ENCODE data around the gene ATP5IF1. TPM values are rescaled to one million over a fixed set of nuclear protein-coding genes. Genes with fewer than 3 reads are reported as not detected.

The ATP5IF1 gene
- polyA plus RNA-seq, 1 donor: 72.6 TPM

DNA sequence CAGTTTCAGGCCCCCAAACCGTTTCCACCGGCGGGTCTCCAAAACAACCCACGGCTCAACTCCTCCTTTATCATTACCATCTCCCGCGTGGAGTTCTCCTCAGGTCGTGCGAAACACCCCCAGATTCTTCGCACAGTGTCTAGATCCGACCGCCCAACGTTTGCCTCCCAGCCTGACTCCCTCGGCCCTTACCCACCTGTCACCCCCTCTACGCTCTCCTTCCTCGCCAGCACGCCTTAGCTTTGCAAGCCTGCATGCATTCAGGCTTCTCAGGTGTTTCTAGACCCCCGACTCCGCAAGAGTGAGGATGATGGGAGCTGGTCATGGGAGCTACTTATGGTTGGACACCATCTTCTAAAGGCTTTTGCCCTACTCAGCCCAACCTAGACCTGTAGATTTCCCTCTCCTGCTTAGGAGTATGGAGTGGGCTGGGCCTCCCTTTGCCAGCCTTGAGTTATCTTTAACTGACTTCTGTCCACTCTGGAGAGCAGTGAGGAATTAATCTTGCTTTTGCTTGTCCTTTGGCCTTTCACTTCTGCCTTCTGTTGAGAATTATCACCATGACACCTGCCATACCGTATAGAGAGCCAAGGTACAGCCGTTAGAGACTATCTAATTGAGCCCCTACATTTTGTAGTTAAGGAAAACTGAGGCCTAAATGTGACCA lies 865 bp downstream of the ATP5IF1 start:
- DNase-seq (ENCODE audit: low read depth): no peak

DNA sequence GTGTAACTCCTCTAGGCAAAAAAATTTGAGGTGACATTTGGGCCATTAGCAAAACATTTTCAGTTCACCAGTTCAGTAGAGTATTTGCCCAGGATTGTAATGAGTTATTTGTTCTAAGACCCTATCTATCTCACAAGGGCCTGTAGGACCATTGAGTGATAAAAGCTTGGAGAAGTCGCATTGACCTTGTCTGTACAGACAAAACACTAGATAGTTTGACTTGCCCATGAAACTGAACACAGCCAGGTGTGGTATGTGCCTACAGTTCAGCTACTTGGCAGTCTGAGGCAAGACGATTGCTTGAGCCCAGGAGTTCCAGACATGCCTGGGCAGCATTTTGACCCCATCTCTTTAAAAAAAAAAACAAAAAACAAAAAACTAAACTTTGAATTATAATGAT lies 3.1 kb downstream of the ATP5IF1 start:
- DNase-seq (ENCODE audit: low read depth): no peak

DNA sequence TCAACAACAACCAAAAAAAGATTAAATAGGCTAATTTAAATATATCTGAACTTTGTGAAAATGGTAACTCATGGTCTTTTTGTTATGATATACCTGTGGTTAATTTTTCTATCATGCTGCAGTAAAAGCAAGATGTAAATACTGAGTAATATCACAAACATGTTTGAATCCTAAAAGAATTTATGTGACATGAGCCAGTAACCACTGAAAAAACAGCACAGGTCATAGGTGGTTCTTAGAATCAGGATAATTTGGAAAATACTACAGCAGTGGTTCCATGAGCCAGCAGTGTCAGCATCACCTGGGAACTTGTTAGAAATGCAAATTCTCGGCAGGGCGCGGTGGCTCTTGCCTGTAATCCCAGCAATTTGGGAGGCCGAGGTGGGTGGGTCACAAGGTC lies 4.1 kb downstream of the ATP5IF1 start:
- DNase-seq (ENCODE audit: low read depth): no peak

DNA sequence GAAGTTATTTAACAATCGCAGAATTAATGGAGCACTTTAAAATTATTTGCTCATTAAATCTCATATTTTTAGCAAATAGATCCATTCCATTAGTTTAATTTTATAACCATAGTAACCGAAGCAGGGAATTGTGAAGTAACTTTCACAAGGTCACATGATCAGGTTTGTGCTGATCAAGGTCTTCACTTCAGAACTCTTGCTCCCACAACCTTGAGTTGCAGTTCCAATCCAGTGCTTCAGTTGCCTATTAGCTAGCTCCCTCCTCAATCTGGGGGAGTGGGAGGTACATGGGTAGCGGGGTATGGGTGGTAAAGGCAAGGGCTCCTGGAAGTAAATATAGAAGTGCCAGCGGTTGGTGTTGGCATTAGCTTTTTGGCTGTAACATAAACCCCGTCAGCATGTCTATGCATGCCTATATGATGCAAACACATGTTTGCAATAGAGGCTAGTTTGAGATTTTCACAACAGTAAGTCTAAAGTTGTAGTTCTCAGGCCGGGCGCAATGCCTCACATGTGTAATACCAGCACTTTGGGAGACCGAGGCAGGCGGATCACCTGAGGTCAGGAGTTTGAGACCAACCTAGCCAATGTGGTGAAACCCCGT lies 5.8 kb downstream of the ATP5IF1 start:
- no peak for DNase-seq (ENCODE audit: low read depth)

DNA sequence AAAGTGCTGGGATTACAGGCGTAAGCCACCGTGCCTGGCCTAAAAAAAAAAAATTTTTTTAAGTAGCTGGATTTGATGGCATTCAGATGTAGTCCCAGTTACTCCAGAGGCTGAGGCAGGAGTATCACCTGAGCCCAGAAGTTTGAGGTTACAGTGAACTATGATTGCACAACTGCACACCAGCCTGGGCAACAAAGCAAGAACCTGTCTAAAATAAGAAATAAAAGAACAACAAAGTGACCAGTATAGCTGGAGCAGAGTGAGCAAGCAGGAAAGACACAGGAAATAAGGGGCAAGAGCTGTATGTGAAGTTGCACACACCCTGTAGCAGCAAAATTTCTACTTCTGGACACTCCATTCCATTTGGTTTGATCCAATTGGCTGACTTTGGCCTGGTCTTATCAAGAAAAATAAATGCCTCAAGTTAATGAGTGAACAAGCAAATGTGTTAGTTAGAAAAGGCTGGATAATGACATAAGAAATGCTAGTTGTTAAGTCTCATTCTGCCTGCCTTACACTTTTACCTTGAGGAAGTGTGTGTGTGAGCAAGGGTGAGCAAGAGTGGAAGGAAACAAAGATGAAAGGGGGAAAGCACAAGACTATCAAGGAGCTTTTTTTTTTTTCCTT lies 7.9 kb downstream of the ATP5IF1 start:
- no peak for DNase-seq (ENCODE audit: low read depth)

DNA sequence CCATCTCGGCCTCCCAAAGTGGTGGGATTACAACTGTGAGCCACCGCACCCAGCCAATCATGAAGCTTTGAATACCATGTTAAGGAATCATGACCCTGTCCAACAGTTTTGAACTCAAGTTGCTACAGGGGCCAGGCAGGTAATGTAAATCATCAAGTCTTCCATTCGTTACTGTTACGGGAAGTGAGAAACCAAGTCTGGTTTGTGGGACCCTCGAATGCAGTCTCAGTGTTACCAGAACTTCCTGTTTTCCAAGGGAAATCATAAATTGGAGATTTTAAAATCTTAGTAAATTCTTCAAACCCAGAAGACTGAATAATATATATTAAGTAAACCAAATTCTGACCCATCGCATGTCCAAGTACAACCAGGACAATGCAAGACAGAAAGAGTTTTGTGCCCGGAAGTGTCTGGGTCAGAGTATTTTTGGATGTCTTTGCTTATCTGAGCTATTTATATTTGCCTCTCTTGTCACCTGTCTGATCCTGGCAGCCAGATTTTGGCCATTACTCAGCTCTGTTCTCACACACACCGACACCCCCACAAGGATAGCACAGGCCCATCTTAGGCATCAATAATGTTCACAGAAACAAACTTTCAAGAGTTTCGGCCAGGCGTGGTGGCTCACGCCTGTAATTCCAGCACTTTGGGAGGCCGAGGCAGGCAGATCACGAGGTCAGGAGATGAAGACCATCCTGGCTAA lies 8.8 kb downstream of the ATP5IF1 start:
- DNase-seq (ENCODE audit: low read depth): no peak

DNA sequence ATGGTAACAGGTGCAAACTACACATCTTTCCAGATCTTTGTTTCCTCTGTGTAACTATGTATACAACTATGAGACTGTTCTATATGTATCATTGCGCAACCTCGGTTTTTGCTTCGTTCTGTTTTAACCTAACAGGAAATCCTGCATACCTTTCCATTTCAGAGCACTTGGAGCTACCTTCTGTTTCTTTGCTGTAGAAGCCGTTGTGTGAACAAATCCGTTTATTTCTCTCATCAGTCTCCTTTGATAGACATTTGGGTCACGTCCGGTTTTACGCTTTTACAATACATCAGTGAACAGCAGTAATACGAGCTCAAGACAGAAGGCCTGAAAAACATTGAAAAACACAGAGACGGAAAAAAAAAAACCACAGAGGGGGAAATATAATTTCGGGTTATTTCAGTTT lies 10.5 kb downstream of the ATP5IF1 start:
- DNase-seq (ENCODE audit: low read depth): no peak

DNA sequence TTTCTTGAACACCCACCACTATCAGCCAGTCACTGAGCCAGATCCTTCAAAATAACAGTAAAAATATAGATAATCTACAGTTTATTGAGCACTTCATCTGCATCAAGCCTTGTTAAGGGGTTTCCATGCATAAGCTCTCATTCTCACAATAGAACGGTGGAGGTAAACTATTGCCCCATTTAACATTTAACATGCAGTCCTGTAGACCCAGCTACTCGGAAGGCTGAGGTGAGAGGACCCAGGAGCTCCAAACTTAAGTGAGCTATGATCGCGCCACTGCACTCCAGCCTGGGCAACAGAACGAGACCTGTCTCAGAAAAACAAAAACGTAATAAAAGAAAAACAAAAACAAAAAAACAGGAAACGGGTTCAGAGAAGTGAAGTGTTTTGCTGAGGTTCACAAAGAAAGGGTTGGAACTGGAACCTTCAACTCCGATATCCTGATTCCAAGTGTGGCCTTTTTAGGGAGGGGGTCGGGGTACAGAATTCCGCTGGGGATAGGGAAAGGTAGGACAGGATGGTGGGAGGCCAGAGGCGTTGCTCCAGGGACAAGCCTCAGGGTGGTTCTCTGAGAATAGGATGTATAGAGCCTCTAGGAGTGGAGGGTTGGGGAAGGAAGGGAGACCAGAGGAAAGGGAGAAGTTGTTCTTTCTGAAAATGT lies 11.8 kb downstream of the ATP5IF1 start:
- DNase-seq (ENCODE audit: low read depth): no peak

DNA sequence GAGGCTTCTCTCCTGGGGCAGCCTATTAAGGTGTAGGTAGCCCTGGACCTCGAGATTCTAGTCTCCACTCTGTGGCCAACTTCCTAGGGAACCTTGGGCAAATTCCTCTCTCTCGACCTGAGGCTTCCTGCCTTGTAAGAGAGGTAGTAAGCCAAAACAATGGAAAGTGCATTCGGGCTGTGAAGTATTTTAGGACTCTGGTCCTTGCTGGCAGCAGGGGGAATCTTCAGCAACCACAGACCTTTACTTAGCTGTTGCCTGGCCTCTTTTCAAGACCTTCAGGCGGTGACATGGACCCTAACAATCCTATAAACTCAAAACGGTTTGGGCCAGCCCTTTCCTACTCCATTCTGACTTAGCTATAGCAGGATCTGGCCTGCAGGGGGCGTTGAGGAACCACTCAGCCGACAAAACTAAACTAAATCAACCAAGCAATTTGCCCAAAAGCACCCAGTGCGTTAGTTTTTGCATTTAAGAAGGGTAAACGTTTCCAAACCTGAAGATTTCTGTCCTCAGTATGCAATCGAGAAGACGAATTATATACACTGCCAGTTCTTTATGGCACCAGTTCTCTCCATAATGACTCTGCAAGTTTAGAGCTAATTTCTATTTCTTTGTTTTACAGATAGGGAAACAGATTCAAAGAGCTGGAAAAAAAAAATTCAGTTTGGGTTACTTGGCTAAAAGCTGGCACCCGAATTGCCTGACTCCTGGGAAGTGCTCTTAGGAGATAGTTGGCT lies 12.5 kb downstream of the ATP5IF1 start:
- no peak for DNase-seq (ENCODE audit: low read depth)

DNA sequence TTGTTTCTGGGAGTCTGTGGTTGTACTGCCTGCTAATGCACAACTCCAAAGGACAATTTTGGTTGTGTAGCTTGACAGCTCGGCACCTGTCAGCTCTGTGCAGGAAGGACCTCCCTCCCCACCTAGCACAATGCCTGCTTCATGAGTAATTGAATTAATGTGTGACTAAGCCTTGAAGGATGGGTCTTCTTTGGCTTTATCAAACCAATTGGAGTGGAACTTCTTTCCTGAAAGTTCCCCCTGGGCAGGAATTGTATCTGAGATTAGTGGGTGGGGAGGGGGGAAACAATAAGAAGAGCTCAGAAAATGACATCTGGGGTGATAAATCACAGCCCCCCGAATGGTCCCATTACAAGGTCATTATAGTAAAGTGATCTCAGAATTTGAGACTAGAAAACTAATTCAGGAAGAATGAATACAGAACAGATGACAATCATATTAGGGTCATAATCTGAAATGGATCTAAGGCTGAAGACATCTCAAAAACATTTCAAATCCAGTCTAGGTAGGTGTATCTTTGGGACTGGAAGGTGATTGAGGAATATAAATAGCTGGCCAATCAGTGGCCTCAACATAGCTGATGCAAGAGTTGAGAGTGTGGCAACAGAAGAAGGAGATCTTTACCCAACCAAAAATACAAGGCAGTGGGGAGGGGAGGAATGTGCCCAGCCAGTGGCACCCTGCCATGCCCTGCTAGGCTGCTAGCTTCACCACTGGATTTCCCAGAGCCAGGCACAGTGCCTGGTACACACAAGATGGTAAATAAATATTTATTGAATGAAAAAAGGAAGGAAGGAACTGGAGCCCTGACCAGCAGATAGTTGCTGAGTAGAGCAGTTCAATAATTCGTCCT lies 13.3 kb downstream of the ATP5IF1 start:
- DNase-seq (ENCODE audit: low read depth): no peak

DNA sequence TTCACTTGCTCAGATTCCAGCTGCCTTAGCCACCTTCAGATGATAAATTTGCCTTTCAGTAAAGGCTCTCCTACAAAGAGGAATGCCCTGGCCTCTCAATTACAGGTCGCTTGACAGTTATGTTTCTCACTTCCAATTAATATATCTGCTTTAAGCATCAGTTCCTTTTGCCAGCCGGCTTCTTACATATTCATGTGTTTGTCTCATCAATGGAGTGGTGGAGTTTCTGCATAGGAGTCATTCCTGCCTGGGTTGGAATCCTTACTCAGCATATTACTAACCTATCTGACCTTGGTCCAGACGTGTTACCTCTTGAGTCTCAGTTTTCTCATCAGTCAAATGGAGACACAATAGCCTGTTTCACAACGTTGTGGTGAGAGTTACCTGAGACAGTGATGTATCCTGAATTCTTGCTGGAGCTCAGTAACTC lies 14.0 kb downstream of the ATP5IF1 start:
- no peak for DNase-seq (ENCODE audit: low read depth)

DNA sequence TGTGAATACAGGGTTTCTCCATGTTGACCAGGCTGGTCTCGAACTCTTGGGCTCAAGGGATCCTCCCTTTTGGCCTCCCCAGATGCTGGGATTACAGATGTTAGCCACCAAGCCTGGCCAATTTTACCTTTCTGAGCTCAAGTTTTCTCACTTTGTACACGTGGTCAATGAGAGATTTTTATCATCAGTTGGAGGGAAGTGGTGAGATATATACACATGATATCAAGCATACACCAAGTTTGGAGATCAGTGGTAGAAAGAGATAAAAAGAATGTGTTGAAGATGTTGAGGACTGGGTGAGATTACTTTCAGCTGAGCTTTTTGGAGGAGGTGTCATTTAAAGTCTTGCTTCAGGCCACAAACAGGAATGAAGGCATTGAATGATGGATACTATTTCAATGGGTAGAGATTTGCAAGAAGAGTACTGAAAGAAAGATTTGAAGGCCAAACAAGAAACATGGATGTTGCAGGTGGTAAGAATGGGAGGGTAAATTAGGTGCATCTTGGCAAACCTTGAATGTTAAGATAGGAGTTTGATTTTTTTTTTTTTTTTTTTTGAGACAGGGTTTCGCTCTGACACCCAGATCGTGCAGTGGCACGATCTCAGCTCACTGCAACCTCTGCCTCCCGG lies 20.4 kb downstream of the ATP5IF1 start:
- no peak for DNase-seq (ENCODE audit: low read depth)

DNA sequence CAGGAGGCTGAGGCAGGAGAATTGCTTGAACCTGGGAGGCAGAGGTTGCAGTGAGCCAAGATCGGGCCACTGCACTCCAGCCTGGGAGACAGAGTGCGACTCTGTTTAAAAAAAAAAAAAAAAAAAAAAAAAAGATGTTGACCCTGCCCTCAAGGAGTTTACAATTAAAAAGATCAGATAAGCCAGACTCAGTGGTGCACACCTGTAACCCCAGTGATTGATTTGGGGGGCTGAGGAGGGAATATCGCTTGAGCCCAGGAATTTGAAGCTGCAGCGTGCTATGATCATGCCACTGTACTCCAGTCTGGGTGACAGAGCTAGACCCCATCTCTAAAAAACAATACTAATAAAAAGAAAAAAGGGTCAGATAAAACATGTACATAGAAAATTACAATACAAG lies 21.8 kb downstream of the ATP5IF1 start:
- DNase-seq (ENCODE audit: low read depth): no peak

DNA sequence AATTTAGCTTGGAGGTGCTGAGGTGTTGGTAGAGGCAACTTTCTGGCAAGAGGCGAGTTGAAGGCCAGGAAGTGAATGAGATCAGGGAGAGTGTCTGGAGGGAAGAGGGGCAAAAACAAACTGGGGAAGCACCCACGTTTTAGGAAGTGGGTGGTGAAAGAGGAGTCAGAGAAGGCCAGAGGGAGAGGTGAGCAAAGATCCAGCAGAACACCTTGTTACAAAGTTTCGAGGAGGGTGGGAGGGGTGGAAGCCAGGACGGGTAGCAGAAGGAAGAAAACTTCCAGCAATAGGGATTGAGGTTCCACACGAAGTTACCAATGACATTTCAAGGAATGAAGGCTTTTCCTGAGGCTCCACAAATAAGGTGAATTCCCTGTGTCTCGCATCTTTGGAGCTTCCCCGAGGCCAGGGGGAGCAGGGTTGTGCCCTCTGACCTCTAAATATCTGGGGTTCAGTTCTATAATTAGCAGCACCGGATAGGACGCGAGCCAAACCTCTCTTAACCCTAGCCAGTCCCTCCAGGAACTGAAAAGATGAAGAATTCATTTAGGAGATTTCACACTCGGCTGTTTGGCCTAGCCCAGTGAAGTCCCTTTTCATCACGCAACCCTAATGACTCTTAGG lies 22.8 kb downstream of the ATP5IF1 start:
- DNase-seq (ENCODE audit: low read depth): no peak

DNA sequence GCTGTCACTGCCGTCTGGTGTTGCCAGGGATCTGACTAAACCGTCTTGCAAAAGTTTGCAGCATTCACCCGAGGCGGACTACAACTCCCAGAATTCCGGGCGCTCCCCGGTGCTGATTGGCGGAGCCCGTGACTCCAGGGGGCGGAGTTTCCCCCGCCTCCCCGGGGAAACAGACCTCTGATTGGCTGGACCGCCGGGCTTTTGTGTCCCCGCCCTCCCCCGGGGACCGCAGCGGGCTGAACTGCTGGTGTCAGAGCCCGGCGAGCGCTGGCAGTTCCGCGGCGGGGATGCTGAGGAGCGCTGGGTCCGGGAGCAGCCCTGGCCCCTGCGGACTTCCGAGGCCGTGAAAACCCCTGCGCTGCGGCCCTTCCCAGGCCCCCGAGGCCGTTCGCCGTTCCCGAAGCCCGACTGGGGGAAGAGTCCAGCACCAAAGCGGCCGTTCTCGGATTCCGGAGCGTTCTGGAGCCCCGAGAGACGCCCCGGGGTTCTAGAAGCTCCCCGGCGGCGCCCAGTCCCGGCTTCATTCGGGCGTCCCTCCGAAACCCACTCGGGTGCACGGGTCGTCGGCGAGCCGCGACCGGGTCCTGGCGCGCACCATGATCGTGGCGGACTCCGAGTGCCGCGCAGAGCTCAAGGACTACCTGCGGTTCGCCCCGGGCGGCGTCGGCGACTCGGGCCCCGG lies 23.5 kb downstream of the ATP5IF1 start, which contains the start of gene SESN2:
Gene SESN2, plus strand, starts transcription at position 267 of the 682 bp plus-strand sequence. Its CDS starts 330 bp downstream, at position 597.
- peak; percentile 92 for DNase-seq (ENCODE audit: low read depth)

DNA sequence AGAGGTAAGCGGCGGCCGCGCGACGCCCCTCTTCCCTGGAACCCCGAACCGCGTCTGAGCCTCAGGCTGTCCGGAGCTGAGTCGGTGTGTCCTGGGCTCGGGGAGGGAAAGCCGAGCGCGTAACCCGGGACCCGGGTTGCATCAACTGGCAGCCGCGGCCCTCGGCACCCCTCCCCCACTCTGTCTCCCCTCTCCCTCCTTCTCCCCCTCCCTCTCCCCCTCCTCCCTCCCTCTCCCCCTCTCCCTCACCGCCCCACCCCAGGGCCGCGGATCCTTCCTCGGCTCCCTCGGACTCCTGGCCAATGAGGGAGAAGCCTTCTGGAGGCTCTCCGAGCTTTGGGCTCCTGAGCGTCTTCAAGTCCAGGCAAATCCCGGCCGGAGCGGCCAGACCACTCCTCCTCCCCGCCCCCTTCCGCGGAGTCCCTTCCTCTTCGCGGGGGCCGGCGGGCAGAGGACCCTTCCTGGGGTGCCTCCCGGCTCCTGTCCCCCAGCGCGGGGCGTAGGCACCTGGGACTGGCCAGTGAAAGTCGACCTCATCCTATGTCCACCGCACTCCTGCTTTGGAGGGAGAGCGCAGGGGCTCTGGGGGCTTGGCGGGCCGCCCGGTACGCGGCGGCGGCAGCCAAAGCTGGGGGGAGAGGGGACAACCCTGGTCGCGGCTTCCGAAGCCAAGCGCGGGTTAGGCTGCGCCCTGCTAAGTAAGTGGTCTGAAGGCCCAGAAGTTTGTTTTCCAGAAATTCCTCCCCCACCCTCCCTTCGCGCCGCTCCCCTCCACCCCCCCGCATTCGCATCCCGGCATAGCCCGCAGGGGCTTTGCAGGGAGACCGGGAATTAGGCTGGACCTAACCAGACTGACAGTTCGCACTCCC lies 24.2 kb downstream of the ATP5IF1 start:
- no peak for DNase-seq (ENCODE audit: low read depth)

DNA sequence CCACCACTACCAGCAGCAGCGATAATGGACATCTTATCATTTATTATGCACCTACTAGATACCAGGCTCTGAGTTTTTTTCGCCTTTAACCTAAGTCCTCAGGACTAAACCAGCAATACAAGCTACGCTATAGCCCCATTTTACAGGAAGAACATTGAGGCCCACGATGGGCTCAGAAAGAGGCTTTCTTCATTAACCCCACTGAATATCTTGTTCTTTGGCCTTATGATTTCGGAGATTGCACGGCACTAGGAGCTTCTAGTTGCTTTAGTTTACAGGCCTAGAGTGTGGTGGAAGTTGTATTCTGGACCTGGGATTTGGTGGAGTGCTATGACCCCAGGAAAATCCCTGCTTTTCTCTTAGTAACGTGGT lies 24.9 kb downstream of the ATP5IF1 start:
- no peak for DNase-seq (ENCODE audit: low read depth)

DNA sequence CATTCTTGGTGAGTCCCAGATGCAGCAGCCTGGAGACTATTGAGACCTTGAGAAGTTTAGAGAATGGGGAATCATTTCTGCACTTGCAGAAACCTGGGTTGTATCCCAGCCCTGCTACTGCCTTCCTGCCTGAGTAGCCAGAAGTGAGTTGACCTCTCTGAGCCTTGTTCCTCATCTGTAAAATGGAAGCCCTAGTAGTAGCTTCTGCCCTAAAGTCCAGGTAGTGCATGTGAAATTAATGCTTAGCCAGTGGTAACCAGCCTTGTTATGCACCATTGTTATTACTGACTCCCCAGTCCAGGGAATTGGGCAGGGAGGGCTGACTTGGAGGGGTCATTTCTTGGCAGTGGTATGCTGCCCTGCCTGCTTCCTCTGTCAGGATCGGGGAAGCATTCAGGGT lies 29.0 kb downstream of the ATP5IF1 start:
- no peak for DNase-seq (ENCODE audit: low read depth)

Measured in forelimb muscle (tissue), 1 donor.